ENCODE measurements around the gene NRDC.

- no peak for TF ChIP-seq POLR2A (IDR thresholded peaks at IDR 0.05; ENCODE audit: low read depth)
- TF ChIP-seq CTCF (IDR thresholded peaks at IDR 0.05), result no peak
- TF ChIP-seq POLR2AphosphoS5 (IDR thresholded peaks at IDR 0.05), result no peak
Measured at GRCh38 chr1:51870603-51871350, 7.8 kb downstream of the NRDC start.
